Sigmoid colon (tissue), 4 donors: Measurements from ENCODE around the gene MORF4L2.

ENCODE experiments used
- EP300 ChIP-seq, 4 donors: sonication (generic); formaldehyde crosslinking; IDR thresholded peaks; one replicate each; pipeline ENCODE4 v1.6.1; 2017; ENCODE audit warnings: antibody characterized with exemption in 4 of 4
- TF ChIP-seq, protein P1 (sequence below), 4 experiments: fragments of 450-650 bp in 3 of 4; fragments of 200-600 bp in 1 of 4; IDR thresholded peaks; one replicate each; pipeline ENCODE4 v1.5.1; 2016 to 2019; ENCODE audit warnings: antibody characterized with exemption in 4 of 4, mild to moderate bottlenecking in 3 of 4, moderate library complexity in 2 of 4

DNA sequence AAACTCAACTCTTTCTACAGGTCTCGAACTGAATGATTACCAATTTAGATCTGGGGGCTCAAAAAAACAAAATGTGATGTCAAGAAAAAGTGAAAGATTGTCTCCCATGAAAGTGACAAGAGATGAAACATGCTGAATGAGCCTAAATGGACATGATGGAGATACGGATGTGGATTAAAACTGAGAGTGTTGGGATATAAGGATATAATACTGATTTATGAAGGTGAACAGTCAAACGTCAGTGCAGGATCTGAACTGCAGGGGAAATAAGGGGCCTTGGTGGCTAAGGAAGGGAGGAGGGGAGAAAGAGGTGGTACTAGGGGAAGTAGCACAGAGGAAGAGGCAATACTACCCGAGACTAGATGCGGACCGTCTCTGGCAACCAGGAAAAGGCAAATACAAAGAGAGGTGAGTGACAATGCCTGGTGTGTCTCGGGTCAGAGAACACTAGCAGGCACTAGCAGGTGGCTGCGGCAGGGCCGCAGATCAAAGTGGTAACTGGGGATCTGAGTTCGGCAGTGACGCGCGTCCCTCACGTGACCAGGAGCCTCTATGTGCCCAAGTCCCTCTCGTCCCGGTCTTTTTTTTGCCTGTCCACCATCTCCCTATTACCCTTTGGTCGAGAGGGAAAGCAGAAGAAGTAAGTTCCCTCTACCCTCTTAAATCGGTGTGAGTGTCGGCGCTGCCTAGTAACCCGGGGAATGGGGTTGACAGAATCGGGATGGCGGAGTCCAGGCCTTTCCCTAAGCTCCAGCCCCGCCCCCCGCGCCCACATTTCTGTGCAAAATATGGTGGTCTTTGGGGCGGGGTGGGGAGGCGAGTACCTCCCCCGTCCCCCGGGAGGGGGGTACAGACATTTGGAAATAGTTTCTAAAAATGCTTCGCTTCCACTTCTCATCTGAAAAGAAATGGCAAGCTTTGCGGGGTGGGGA is 57.8 kb downstream of the MORF4L2 start, which contains the start of gene TCEAL1:
- TF ChIP-seq, protein P1, sequence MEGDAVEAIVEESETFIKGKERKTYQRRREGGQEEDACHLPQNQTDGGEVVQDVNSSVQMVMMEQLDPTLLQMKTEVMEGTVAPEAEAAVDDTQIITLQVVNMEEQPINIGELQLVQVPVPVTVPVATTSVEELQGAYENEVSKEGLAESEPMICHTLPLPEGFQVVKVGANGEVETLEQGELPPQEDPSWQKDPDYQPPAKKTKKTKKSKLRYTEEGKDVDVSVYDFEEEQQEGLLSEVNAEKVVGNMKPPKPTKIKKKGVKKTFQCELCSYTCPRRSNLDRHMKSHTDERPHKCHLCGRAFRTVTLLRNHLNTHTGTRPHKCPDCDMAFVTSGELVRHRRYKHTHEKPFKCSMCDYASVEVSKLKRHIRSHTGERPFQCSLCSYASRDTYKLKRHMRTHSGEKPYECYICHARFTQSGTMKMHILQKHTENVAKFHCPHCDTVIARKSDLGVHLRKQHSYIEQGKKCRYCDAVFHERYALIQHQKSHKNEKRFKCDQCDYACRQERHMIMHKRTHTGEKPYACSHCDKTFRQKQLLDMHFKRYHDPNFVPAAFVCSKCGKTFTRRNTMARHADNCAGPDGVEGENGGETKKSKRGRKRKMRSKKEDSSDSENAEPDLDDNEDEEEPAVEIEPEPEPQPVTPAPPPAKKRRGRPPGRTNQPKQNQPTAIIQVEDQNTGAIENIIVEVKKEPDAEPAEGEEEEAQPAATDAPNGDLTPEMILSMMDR (IDR thresholded peaks at IDR 0.05), result no peak
- TF ChIP-seq EP300 (IDR thresholded peaks at IDR 0.05), result peak in 1 of 4 donors; percentile 23
